HUES48 (cell line): ENCODE measurements around the gene ARHGEF26.
"Not testable (repeated sequence)": the region's sequence is repeated elsewhere in the genome, so short reads cannot be mapped to it uniquely, and the experiment has no call there.

Experiments used
- H3K27ac ChIP-seq: one replicate; pipeline ENCODE4 v1.7.0; 2013; ENCODE audit warnings: low read depth, low read length, inconsistent platforms
- H3K27me3 ChIP-seq: 2 replicates; pipeline ENCODE4 v1.6.1; 2013; ENCODE audit warnings: mild to moderate bottlenecking, low read length; ENCODE audit not compliant: control insufficient read depth, insufficient read depth
- H3K36me3 ChIP-seq: 2 replicates; pipeline ENCODE4 v1.6.1; 2013; ENCODE audit warnings: low read length; ENCODE audit not compliant: control insufficient read depth, insufficient read depth
- H3K4me1 ChIP-seq: 2 replicates; pipeline ENCODE4 v1.6.1; 2013; ENCODE audit warnings: mild to moderate bottlenecking, low read length; ENCODE audit not compliant: control insufficient read depth, insufficient read depth
- H3K4me3 ChIP-seq: 2 replicates; pipeline ENCODE4 v1.5.1; 2013; ENCODE audit warnings: mild to moderate bottlenecking, low read depth, low read length
- H3K9ac ChIP-seq: 2 replicates; pipeline ENCODE4 v1.6.1; 2013; ENCODE audit warnings: mild to moderate bottlenecking, low read depth, low read length, moderate library complexity
- H3K9me3 ChIP-seq: 2 replicates; pipeline ENCODE4 v1.6.1; 2013; ENCODE audit warnings: low read length; ENCODE audit not compliant: control insufficient read depth, insufficient read depth

The ARHGEF26 gene, protein sequence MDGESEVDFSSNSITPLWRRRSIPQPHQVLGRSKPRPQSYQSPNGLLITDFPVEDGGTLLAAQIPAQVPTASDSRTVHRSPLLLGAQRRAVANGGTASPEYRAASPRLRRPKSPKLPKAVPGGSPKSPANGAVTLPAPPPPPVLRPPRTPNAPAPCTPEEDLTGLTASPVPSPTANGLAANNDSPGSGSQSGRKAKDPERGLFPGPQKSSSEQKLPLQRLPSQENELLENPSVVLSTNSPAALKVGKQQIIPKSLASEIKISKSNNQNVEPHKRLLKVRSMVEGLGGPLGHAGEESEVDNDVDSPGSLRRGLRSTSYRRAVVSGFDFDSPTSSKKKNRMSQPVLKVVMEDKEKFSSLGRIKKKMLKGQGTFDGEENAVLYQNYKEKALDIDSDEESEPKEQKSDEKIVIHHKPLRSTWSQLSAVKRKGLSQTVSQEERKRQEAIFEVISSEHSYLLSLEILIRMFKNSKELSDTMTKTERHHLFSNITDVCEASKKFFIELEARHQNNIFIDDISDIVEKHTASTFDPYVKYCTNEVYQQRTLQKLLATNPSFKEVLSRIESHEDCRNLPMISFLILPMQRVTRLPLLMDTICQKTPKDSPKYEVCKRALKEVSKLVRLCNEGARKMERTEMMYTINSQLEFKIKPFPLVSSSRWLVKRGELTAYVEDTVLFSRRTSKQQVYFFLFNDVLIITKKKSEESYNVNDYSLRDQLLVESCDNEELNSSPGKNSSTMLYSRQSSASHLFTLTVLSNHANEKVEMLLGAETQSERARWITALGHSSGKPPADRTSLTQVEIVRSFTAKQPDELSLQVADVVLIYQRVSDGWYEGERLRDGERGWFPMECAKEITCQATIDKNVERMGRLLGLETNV

DNA sequence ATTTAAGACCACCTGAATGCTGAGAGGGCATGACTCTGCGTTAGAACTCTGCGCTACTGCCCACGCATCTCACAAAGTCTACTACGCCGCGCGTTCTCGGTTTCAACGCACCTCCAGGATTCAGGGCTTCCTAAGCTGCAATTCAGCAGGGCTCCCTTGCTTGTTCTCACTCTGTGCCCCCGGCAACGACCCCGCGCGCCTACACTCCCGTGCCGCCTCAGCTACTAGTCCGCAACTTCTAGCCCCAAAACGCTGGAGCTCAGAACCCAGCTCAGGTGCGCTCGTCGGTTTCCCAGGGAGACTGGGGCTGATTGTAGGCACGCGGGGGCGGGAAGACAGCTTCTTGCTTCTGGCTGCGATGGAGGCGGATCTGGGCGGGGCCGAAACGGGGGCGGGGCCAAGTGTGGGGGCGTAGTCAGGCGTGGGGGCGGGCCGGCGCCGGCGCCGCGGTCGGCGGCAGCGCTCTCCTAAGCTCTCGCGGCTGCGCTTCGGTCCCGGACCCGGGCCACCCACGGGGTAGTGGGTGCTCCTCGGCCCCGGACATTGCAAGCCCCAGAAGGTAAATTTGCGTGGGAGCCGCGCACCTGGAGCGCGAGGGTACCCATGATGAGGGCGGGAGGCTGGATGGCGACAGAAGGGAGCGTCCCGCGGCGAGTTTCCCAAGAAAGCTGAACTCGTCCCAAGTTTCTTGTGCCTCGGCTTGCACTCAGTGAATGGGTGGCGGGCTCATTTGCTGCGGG is at the start of gene ARHGEF26:
TSS of gene ARHGEF26 (plus strand) at position 430 of the 740 bp plus-strand sequence. CDS start 603 bp downstream, outside the sequence.
- H3K27ac ChIP-seq, result peak within 1 kb of the TSS; percentile 63
- H3K4me1 ChIP-seq, result peaks cover 21% of the 10 kb centered on the region; the same call in 1 of the 2 replicates
- no peaks in the 10 kb centered on the region for H3K9me3 ChIP-seq
- H3K27me3 ChIP-seq, result peaks cover 33% of the 10 kb centered on the region
- peak within 1 kb of the TSS; percentile 73 for H3K9ac ChIP-seq
- no peaks in the 10 kb centered on the region for H3K36me3 ChIP-seq
- H3K4me3 ChIP-seq, result peak within 1 kb of the TSS; percentile 94

DNA sequence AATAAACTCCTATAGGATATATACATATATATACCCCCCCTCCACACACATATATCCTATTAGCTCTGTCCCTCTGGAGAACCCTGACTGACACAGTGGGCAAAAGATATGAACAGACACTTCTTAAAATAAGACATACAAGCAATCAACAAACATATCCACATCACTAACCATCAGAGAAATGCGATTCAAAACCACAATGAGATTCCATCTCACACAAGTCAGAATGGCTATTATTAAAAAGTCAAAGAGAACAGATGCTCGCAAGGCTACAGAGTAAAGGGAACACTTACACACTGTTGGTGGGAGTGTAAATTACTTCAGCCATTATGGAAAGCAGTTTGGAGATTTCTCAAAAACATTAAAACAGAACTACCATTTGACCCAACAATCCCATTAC is 46.2 kb upstream of the ARHGEF26 start:
- Histone ChIP-seq H3K36me3 (no peaks in the 10 kb centered on the region), H3K27ac (no peak overlapping the region), H3K4me3 (no peak overlapping the region), H3K27me3 (no peaks in the 10 kb centered on the region), H3K9ac (no peak overlapping the region), H3K4me1 (no peaks in the 10 kb centered on the region), H3K9me3 (no peaks in the 10 kb centered on the region)

DNA sequence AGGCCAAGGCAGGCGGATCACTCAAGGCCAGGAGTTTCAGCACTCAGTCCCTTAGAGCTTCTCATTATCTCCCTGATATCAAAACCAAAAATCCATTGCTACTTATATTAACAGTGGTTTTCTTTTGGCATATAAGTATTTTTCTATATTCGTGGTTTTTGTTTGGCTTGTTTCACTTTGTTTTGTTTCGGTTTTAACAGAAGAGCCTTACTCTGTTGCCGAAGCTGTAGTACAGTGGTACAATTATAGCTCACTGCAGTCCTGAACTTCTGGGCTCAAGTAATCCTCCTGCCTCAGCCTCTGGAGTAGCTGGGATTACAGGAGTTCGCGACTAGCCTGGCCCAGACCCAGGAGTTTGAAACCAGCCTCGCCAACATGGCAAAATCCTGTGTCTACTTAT is 42.5 kb upstream of the ARHGEF26 start:
- Histone ChIP-seq H3K36me3 (no peaks in the 10 kb centered on the region), H3K9ac (no peak overlapping the region), H3K4me3 (no peak overlapping the region), H3K27ac (no peak overlapping the region), H3K27me3 (no peaks in the 10 kb centered on the region), H3K4me1 (no peaks in the 10 kb centered on the region), H3K9me3 (no peaks in the 10 kb centered on the region)

DNA sequence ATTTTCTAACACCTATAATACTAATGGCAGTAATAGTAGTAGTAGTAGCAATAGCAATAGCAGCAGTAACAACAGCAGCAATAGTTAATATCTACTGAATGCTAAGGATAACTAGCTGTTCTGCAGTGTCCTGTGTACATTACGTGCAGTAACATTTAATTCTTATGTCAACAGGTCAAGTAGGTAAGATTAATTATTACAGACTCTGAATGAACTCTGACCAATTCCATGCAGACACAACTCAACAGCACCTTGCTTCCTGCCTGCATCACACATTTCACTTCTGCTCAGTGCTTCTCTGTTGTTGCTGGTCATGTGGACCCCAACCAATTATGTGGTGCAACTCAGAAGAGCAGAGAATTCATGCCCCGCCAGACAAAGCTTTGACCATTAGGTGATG is 39.9 kb upstream of the ARHGEF26 start:
- H3K4me3 ChIP-seq, result no peak overlapping the region
- H3K27me3 ChIP-seq, result no peaks in the 10 kb centered on the region
- no peak overlapping the region for H3K9ac ChIP-seq
- H3K36me3 ChIP-seq, result no peaks in the 10 kb centered on the region
- no peak overlapping the region for H3K27ac ChIP-seq
- H3K9me3 ChIP-seq, result no peaks in the 10 kb centered on the region
- H3K4me1 ChIP-seq, result no peaks in the 10 kb centered on the region

DNA sequence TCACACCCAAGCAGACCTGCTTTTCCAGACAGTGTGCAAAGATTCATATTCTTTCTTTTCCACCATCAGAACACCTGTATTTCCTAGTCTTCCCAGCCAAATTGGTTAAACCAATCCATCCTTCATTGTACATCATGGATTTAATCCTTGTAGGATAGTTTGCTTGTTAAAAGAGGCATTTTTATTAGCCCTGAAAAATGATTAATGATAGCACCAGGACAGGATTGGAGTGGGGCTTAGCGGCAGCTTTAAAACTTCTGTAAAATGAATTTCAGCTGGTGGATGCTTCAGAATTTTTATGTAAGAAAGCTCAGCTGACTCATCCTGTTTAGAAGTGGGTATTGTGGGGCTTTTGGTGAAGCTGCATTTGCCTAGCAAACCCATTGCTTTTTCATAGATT is 36.1 kb upstream of the ARHGEF26 start:
- no peaks in the 10 kb centered on the region for H3K4me1 ChIP-seq
- no peak overlapping the region for H3K4me3 ChIP-seq
- H3K9me3 ChIP-seq, result no peaks in the 10 kb centered on the region
- H3K27me3 ChIP-seq, result no peaks in the 10 kb centered on the region
- no peak overlapping the region for H3K9ac ChIP-seq
- no peaks in the 10 kb centered on the region for H3K36me3 ChIP-seq
- no peak overlapping the region for H3K27ac ChIP-seq

DNA sequence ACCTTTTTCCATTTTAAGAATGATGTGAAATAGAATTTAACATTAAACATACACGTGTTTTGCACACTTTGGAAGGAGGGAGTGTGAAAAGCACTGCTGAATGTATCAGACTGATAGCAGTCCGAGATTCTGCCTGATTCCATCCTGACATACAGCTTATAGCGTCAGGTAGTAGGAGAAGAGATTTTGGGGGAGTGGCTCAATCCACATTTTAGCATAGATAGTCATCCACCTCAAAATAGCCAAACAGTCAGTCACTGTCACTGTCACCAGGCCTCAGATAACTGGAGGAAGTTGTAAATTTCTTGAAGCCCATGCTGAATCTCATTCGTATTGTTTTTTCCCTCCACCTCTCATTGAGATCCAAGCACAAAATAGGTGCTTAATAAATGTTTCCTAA is 35.4 kb upstream of the ARHGEF26 start:
- Histone ChIP-seq H3K27me3 (no peaks in the 10 kb centered on the region), H3K36me3 (no peaks in the 10 kb centered on the region), H3K27ac (no peak overlapping the region)

DNA sequence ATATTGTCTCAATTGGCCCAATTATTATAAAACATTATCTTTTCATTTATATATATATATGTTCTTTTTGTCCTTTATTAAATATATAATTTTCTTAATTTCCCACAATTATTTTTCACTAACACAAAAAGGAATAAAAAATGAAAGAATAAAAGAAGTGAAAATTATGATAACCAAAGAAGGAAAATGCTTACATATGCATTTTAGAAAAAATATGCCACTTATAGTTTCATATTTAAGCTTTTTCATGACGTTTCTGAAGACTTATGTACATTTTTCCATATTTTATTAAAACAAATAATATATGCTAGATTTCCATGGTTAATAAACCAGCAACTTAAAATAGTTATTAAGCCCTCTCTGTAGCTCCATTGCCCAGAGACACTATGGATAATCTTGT is 34.9 kb upstream of the ARHGEF26 start:
- no peaks in the 10 kb centered on the region for H3K27me3 ChIP-seq
- H3K4me1 ChIP-seq, result no peaks in the 10 kb centered on the region
- H3K9ac ChIP-seq, result no peak overlapping the region
- no peak overlapping the region for H3K4me3 ChIP-seq
- no peaks in the 10 kb centered on the region for H3K9me3 ChIP-seq
- no peak overlapping the region for H3K27ac ChIP-seq
- no peaks in the 10 kb centered on the region for H3K36me3 ChIP-seq

More for the DNA sequence above, 35.4 kb upstream of the ARHGEF26 start:
- no peaks in the 10 kb centered on the region for H3K9me3 ChIP-seq
- no peak overlapping the region for H3K9ac ChIP-seq
- H3K4me3 ChIP-seq, result no peak overlapping the region
- no peaks in the 10 kb centered on the region for H3K4me1 ChIP-seq

DNA sequence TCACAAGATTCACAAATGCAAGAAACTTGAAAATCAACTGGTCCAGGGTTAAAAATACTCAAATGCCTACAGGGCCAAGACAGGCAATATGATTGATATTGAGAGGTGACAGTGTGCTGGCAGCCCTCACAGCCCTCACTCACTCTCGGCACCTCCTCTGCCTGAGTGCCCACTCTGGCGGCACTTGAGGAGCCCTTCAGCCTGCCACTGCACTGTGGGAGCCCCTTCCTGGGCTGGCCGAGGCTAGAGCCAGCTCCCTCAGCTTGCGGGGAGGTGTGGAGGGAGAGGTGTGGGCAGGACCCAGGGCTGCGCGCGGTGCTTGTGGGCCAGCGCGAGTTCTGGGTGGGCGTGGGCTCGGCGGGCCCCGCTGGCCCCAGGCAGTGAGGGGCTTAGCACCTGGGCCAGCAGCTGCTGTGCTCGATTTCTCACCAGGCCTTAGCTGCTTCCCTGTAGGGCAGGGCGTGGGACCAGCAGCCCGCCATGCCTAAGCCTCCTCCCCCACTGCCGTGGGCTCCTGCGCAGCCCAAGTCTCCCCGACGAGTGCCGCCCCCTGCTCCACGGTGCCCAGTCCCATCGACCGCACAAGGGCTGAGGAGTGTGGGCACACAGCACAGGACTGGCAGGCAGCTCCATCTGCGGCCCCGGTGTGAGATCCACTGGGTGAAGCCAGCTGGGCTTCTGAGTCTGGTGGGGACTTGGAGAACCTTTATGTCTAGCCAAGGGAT is 33.3 kb upstream of the ARHGEF26 start:
- H3K4me3 ChIP-seq, H3K4me1 ChIP-seq, H3K9ac ChIP-seq, H3K27ac ChIP-seq, H3K36me3 ChIP-seq, H3K27me3 ChIP-seq, H3K9me3 ChIP-seq: not testable (repeated sequence)

DNA sequence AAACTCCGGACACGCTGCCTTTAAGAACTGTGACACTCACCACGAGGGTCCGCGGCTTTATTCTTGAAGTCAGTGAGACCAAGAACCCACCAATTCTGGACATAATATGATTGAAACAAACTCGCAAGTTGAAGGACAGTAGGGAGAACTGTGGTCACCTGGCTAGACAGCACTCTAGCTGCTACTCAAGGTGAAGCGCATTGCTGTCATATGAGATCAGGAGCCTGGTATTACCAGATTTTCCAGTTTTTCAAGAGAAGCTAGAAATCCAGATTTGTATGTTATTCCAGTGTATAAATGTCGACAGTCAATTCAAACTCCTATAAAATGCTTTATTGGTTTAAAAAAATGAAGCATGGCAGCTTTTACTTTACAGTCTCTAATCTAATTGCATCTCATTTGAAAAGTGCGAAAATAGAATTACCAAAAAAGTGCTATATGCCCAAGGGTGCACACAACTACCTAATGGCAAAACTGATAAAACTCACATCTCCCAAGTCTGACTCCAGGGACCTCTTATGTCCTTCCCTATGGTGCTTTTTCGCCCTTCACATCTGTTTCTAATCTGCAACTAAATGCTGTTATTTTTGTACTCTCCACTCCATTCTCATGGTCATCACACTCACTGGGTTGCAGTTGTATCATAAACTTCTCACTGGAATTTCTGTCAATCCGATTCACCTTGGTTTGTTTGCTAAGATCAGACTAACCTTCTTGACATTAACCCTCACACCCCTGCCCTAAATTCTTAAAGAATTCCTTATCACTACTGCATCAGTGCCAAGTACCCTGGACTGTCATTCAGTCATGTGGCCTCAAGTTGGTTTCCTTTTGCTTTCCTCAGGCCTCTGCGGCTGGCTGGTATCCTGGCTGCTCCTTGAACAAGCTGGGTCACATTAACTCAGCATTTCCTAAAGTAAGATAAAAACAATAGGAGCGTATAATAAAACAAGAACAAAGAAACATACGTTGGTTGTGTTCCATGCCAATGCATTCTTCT is 31.5 kb upstream of the ARHGEF26 start:
- Histone ChIP-seq H3K4me1 (peaks cover 5% of the 10 kb centered on the region), H3K36me3 (no peaks in the 10 kb centered on the region), H3K4me3 (no peak overlapping the region), H3K27me3 (no peaks in the 10 kb centered on the region), H3K9ac (no peak overlapping the region), H3K9me3 (no peaks in the 10 kb centered on the region), H3K27ac (no peak overlapping the region)
